Measurements from ENCODE around the gene CCDC154.
"Not testable (repeated sequence)": the region's sequence is repeated elsewhere in the genome, so short reads cannot be mapped to it uniquely, and the experiment has no call there.

The CCDC154 gene

DNA sequence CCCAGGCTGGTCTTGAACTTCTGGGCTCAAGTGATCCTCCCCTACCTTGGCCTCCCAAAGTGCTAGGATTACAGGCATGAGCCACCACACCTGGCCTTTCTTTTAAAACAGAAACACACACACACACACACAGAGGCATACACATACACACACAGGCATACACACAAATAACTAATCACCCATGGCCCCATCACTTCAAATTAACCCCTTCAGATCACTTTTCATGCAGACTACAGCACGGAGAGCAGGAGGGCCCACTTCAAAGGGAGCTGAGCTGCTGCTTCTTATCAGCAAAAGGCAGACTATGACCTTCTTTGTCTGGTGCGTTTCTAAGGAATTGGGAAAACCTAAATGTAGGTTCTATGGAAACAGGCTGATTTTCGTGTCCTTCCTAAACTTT, 28.6 kb upstream of the CCDC154 start:
- no peak for DNase-seq (ENCODE audit: low read depth)

DNA sequence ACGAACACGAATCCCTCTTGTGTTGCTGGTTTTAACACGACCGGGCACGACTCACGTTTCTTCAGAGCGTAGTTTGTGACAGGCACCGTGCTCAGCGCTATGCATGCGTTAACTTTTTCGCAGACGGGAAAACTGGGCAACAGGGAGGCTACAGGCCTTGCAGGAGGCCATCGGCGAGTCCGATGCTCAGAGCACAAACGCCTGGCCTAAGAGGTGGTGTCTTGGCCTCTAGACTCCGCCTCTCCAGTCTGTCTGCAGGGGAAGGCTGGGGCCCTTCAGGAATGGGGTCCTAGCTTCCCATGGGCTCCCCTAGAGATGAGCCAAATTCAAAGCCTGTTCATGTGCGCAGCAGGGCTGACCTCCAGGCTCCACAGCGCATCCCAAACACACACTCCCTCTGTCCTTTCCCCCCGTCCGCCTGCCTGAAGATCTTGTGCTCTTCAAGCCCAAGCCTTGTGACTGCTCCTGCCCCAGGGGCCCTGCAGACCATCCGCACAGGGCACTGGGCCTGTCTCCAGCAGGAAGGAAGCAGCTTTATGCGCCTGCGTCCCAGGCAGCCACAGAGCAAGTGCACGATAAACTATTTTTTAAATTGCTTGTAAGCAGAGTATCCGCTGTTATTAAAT, 27.3 kb upstream of the CCDC154 start:
- no peak for DNase-seq (ENCODE audit: low read depth)

DNA sequence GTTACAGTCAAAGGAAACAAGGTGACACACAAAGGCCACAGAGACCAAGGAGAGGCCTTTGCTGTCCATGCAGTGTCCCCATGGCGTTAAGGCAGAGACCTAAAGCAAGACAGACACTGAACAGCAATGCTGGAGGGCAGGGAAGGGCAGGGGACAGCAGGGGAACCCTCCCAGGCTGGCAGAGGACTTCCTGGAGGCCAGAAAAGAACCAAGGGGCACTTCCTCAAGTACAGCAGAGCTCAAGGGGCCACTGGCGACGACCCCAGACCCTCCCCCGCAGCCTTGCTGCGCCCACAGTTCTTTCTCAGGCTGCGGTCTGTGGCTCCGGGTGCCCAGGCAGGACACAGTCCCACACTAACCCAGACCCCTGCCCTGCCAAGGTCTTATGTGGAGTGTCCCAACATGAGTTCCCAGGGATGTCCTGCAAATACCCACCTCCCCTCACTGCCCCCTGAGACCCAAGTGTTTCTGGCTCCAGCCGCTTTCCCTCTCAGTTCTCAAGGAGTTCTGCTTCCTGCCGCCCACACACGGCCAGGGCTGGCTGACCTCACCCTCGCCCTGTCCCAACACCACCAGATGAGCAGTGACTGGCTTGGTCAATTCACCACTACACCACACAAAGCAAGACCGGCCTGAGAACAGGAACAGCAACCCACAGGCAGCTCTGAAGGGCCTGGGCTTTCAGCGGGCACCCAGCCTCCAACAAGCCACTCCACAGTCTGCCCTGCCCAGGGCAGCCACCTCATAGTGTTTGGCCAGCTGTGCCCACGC, 26.3 kb upstream of the CCDC154 start:
- DNase-seq (ENCODE audit: low read depth) = no peak

DNA sequence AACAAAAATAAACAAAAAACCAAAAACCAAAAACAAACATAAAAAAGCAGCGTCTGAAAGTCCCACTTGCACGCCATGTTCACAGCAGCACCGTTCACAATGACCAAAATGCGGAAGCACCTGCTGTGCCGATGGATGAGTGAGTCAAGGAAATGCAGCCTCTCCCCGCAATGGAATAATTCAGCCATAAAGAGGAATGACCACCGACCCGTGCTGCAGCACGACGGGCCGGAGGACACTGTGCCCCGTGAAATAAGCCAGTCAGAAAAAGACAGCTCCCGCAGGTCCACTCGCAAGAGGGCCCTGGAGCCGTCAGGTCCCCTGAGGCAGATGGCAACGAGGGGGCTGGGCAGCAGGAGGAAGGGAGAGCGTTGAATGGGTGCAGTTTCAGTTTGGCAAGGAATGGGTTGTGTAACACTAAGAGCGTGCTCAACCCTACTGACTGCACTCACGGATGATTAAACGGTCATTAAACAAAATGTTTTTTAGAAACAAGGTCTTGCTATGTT, 25.4 kb upstream of the CCDC154 start:
- DNase-seq (ENCODE audit: low read depth) = no peak

DNA sequence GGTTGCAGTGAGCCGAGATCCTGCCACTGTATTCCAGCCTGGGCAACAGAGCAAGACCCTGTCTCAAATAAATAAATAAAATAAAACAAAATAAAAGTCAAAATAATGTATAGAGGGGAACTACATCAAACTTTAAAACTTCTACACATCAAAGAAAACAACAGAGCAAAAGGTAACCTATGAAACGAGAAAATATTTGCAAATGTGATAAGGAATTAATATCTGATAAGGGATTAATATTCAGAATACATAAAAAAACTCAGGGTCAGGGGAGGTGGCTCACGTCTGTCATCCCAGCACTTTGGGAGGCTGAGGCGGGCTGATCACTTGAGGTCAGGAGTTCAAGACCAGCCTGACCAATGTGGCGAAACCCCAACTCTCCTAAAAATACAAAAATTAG, 24.8 kb upstream of the CCDC154 start:
- DNase-seq (ENCODE audit: low read depth) = not testable (repeated sequence)

DNA sequence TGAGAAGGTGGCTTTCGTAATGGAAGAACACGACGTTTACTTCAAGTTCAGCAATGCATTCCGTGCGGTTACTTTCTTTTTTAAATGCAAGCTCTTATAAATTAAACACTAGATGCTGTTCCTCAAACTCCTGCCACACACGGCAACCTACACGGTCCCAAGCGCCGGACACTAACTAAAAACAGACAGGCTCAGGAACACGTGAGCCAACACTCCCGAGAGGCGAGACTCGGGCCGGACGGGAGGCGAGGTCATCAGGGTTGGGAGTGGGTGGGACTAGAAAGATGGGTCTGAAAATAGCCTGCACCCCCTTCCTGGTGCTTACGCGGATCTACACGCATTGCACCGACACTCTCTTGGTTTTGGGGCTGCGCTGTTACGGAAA, 24.1 kb upstream of the CCDC154 start:
- no peak for DNase-seq (ENCODE audit: low read depth)

DNA sequence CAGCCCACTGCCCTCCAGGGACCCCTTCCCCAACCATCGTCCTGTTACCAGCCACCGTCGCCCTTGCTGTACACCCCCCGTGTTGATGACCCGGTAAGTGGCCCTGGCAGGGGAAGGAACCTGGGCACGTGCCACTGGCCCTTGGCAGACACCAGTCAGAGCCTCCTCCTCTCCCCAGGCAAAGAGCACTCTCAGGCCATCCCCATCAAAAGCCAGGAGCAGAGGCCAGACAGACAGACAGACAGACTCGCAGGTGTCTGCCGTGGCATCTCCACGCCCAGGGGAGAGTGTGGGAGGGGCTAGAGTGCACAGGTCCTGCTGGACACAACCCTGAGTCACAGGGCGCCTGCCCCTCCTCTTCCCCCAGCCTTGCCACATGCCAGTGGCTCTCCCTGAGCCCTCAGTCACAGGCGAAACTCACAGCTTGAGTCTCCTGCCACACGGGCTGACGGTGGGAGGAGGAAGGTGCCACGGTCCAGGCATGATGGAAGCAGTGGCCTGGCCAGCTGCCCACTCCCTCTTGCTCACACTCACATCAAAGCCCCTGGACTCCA, 22.7 kb upstream of the CCDC154 start:
- DNase-seq (ENCODE audit: low read depth) = no peak

DNA sequence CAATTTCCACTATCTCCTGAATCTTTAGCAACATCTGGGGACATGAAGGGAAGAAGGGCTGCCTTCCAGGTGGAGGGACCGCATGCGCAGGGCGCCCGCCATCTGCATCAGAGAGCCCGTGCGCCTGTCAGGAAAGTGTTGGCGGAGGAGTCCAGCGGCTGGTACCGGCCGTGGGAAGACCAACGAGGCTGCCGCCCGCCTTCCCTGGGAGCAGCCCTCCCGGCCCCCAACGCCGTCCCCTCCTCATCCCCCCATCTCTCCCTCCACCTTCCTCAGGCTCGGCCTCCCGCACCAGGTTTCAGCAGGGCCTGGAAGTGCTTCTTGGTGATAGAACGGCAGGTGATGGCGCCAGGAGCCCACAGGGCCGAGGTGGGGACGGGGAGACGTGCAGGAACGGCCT, 21.7 kb upstream of the CCDC154 start:
- no peak for DNase-seq (ENCODE audit: low read depth)

DNA sequence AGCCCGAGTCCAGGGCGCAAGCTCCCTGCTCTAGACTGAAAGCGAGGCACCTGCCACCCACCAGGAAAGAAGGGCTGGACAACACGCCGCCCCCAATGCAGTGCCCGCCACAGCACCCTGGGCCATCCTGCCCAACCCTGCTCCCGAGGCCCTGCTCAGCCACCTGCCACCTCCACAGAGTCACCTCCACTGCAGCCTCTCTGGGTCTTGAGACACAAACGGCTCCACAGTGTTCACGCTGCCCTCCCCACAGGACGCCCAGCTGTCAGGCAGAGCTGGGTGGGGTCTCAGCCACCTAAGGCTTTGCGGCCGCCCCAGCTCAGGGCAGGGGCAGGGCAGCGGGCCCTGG, 21.2 kb upstream of the CCDC154 start:
- DNase-seq (ENCODE audit: low read depth) = no peak

DNA sequence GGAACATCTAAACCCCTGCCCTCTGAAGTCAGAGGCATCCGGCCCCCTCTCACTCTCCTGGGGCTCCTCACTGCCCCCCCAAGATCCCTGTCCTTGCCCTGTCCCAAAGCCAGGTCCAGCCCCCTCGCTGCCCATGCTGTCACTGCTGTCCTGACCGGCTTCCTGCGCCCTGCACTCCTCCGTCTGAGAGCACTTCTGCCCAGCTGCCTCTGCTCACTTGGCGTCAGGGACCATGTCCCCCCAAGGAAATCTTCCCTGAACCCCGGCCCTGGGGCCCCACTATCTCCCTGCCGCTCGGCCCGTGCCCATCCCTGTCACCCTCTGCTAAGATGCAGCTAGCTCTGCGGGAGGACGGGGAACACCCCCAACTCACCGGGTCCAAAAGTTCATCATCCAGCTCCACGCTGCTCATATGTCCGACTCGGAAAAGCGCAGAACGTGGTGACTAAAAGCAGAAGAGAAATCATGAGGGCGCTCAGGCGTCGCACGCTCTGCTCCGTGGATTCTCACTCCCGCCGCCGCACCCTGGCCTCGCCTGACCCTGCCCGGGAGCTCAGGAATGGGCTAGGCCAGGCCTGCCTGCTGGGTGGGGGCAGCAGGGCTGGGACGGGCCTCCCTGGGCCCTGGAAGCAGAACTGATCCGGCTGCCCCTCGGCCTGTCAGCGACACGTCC, 20.7 kb upstream of the CCDC154 start:
- DNase-seq (ENCODE audit: low read depth) = no peak

DNA sequence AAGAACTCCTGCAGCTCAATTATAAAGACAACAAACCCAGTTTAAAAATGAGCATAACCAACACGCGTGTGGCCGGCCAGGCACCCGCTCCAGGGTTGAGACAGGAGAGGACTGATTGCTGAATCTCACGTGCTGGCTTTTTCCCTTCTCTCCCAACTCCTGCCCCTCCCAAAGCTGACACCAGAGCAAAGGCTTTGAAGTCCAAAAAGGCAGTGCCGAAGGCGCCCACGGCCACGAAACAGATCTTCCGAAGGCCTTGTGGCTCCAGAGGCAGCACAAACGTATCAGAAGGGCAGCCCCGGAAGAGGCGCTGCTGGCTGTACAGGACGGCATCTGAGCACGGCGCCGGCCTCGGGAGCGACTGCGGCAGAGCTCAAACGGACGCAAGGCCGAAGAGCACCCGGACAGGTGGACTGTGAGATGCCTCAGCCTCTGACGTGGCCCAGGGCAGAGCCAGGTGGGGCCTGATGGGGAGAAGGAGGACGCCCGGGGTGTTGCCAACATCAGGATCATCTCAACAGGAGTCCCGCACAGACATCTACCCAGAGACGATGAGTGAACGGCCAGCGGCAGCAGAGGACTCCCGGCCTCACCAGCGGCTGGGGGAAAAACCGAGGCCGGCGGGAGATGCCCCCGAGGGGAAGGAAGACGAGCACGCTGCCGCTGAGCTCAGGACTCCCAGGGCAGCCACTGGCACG, 20.0 kb upstream of the CCDC154 start:
- DNase-seq (ENCODE audit: low read depth) = no peak

DNA sequence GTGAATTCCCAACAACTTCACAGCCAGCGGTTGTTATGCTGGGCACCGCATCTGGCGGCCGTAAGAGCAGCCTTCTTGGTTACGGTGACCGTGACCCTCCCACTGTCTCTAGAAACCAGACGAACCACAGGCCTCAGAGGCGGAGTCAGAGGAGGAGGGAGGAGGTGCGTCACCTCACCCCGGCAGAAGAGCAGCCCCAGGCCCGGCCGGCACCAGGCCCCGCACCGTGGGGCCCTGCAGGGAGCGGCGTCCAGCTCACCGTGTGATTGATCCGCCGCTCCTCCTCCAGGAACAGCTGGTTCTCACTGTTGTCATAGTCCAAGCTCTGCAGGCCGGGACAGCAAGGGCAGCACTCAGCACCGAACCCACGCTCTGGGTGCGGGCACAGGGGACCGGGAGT, 16.8 kb upstream of the CCDC154 start:
- no peak for DNase-seq (ENCODE audit: low read depth)

DNA sequence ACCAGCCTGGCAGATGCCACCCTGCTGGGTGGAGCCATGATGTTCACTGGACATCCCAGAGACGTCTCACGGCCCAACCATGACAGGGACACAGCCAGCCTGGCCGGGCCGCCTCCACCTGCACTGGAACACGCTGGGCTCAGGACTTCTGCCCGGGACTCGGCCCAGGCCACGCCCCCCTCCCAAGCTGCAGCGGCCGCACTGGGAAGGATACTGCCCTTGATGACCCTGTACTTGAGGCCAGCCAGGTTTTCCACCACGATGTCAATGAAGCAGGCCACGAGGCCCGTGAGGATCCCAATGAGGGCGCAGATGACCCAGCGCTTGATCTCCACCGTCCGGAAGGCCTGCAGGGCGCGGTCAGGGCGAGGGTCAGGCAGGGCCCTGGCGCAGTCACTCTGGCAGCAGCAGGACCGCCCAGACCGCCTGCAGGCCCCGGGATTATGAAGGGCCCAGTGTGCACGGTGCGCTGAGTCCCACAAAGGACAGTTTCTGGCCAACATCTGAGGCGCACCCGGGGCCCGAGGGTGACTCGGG, 16.3 kb upstream of the CCDC154 start:
- no peak for DNase-seq (ENCODE audit: low read depth)

DNA sequence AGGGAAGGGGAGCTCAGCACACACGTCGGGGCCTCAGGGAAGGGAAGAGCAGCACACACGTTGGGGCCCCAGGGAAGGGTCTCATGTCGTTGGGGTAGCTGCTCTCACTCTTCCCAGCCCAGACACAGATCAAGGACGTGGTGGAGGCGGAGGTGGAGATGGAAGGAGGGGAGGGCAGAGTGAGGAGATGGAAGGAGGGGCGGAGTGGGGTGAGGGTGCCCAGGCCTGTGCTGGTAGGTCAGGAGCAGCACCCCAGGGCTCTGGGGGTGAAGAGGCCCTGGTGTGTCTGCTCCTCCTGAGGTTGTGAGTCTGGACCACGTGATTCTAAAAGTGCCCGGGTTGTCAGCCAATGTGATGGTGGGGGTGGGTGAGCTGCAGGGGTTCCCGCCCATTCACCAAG, 15.6 kb upstream of the CCDC154 start:
- no peak for DNase-seq (ENCODE audit: low read depth)

DNA sequence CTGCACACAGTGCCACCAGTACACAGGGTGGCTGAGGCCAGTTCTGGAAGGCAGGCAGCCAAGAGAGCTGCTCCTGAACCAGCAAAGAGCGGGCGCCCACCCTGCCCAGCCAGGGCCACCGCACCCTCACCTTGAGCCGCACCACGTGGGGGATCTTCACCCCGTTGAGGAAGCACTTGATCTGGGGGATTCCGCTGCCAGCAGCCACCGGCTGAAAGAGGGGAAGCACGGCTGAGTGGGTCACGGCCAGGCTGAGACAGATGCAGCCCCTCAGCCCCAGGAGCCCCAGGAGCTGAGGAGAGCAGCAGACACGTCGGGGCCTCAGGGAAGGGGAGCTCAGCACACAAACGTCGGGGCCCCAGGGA, 14.6 kb upstream of the CCDC154 start:
- DNase-seq (ENCODE audit: low read depth) = no peak

DNA sequence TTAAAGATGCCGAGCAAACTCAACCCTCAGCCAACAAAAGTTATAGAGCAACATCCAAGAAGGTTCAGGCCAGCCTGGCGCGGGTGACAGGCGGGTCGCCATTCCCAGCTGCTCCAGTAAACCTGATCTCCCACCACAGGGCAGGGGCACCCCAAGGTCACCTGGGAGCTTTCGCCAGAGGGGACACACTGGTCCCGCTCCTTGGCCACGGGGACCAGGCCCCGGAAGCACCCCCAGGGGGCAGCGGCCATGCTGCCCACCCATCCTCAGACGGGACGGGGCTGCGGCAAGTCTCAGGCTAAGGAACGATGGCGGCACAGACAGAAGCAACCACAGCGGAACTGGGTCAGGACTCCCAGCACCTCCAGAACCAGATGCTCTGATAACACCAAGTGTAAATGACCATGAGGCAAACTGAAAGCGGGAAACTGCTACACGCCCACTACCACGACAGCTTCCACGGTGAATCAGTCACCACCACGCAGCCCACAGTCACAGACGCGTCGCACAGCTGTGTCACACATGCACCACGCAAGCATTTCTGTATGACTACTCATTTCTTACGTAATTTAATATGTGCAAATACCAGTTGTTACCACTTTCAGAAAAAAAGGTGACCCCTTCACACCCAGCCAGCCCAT, 14.1 kb upstream of the CCDC154 start:
- no peak for DNase-seq (ENCODE audit: low read depth)

DNA sequence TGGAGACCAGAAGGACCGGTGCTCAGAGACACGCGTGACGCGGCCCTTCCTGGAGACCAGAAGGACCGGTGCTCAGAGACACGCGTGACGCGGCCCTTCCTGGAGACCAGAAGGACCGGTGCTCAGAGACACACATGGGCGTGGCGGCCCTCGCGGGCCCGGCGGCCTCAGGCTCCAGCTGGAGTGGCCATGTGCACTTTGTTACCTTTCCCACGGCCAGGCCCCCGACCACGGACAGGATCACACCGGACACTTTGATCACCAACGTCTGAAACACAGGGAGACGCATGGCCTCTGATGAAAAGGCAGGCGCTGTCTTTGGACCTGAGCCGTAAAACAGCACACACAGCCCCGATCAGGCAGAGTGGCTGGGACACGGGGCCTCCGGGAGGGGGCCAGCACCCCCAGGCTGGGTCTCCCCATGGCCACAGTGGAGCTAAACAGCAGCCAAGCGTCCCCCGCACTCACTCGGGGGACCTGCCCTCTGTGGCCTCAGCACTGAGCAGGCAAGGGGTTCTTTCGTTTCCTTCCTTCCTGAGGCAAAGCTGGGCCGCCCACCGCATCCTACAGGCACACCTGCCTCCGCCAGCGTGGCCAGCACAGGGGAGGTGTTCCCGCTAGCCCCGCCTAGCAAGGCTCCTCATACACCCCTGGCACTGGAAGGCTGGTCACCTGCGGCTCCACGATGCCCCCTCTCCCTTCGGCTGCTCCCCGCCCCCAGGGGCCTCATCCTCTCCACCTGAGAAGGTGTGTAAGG, 13.3 kb upstream of the CCDC154 start:
- no peak for DNase-seq (ENCODE audit: low read depth)

DNA sequence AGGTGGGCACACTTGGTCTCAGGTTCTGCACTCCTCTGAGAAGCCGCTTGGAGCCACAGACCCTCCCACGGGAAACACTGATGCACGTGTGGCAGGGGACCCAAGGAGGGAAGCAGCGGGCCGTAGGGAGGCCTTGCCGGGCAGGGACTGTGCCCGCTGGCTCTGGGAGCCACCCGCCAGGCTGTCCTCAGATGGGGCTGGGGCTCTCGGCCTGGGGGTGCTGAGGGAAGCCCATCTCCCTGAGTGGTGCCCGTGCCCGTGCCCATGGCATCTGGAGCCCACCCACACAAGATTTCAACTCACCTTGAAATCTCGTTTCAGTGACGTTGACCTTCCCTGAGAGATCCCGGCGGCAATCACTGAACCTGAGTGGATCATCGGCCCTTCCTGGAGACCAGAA, 12.6 kb upstream of the CCDC154 start:
- no peak for DNase-seq (ENCODE audit: low read depth)

DNA sequence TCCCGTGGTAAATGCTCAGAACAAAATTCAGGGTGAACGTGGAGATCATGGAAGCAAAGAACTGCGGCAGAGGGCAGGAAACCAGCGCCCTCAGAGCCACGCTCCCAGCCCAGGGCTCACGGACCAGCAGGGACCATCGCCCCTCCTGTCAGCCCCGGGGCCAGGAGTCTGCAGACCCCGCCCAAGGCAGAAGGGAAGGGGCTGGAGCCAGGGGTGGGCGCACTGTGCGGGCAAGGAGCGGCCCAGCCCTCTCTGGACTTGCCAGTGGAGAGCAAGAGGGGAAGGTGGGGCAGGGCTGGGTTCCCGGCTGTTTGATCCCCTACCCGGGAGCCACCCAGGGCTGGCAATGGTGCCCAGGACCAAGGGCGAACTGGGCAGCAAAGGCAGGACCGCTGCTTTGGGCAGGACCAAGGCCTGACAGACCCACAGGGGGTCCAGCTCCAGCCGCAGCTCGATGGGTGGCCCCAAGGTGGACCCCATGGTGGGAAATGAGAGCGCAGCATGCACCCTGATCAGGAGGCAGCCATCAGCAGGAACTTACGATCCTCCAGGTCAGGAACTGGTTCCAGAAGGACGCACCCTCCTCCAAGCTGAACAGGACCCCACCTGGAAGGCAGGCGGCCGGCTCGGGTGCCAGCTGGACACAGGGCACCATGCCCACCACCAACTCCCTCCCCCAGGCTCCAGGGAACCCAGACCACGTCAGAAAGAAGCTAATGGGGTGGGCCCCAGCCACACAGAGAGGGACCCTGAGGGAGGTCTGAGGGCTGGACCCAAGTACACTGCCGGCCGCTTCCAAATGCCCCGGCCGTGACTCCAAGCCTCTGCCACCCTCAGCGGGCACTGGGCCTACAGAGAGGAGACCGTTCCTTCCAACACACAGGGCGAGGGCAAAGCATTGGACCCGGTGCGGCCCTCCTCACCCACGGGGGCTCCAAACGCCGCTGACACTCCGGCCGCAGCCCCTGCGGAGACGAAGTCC, 11.1 kb upstream of the CCDC154 start:
- no peak for DNase-seq (ENCODE audit: low read depth)

DNA sequence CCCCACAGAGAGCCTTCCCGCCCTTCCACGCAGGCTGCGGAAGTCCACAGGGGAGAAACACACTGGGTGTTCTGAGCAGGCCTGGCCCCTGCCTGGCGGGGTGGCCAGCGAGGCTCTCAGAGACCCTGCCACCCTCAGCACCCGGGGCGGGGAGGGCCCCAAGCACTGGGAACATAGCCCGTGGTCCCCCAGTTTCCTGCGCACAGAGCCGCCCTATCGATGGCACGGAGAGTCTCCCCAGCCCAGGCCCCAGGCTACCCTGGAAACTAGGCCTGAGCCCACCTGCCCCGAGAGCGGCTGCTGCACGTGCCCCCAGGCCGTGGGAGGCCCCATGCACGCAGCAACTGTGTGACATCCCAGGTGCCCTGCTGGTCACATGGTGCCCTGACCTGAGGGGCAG, 10.2 kb upstream of the CCDC154 start:
- DNase-seq (ENCODE audit: low read depth) = no peak

Data from stimulated activated CD8-positive, alpha-beta memory T cell treated with anti-CD3 and anti-CD28 coated beads, Interleukin-12 subunit alpha, Interleukin-12 subunit beta, amount 100 ng/mL, for 1 hour (primary cell).